HepG2 (cell line): Measurements from ENCODE around the gene SMIM44. TPM values are rescaled to one million over a fixed set of nuclear protein-coding genes. Genes with fewer than 3 reads are reported as not detected.

ENCODE experiments used
- GATAD2A ChIP-seq: IDR thresholded peaks from 2 replicates; pipeline ENCODE4 v1.6.1; 2016
- GLMP ChIP-seq: sonication (generic); formaldehyde crosslinking; IDR thresholded peaks from 2 replicates; pipeline ENCODE4 v1.9.0; 2021; ENCODE audit warnings: missing genetic modification reagents, mild to moderate bottlenecking, borderline replicate concordance
- HMG20B ChIP-seq: conservative IDR thresholded peaks from 2 replicates; pipeline ENCODE4 v1.6.1; 2016; ENCODE audit warnings: missing genetic modification reagents, missing compliant biosample characterization
- HMGXB3 ChIP-seq: sonication (generic); formaldehyde crosslinking; IDR thresholded peaks from 2 replicates; pipeline ENCODE4 v1.4.0; 2020; ENCODE audit warnings: missing genetic modification reagents, borderline replicate concordance
- KDM2A ChIP-seq: sonication (generic); formaldehyde crosslinking; IDR thresholded peaks from 2 replicates; pipeline ENCODE4 v1.4.0; 2020; ENCODE audit warnings: low read depth, missing genetic modification reagents, borderline replicate concordance
- KDM4B ChIP-seq: sonication (generic); formaldehyde crosslinking; IDR thresholded peaks from 2 replicates; pipeline ENCODE4 v1.4.0; 2020; ENCODE audit warnings: missing genetic modification reagents
- KDM5B ChIP-seq: sonication (generic); formaldehyde crosslinking; IDR thresholded peaks from 2 replicates; pipeline ENCODE4 v1.4.0; 2020; ENCODE audit warnings: missing genetic modification reagents, mild to moderate bottlenecking, borderline replicate concordance
- MAF1 ChIP-seq: sonication (generic); formaldehyde crosslinking; IDR thresholded peaks from 2 replicates; pipeline ENCODE4 v1.5.0; 2020; ENCODE audit warnings: missing genetic modification reagents, borderline replicate concordance
- PAWR ChIP-seq: sonication (generic); formaldehyde crosslinking; IDR thresholded peaks from 2 replicates; pipeline ENCODE4 v1.4.0; 2020; ENCODE audit warnings: missing genetic modification reagents, mild to moderate bottlenecking, borderline replicate concordance
- PHF20 ChIP-seq: sonication (generic); formaldehyde crosslinking; IDR thresholded peaks from 2 replicates; pipeline ENCODE4 v1.5.0; 2020; ENCODE audit warnings: mild to moderate bottlenecking, missing genetic modification reagents
- RBM22 ChIP-seq: fragments of 200-400 bp; formaldehyde crosslinking; optimal IDR thresholded peaks from 2 replicates; pipeline ENCODE3; 2017; ENCODE audit warnings: mild to moderate bottlenecking, low read length, moderate library complexity
- STAG1 ChIP-seq: sonication (generic); formaldehyde crosslinking; IDR thresholded peaks from 2 replicates; pipeline ENCODE4 v1.4.0; 2020; ENCODE audit warnings: missing genetic modification reagents
- THAP11 ChIP-seq: IDR thresholded peaks from 2 replicates; pipeline ENCODE4 v1.6.1; 2016; ENCODE audit warnings: missing biosample characterization, missing genetic modification reagents
- TMF1 ChIP-seq: sonication (generic); formaldehyde crosslinking; IDR thresholded peaks from 2 replicates; pipeline ENCODE4 v1.8.1; 2022; ENCODE audit warnings: low read depth, missing genetic modification reagents
- ZKSCAN8 ChIP-seq: IDR thresholded peaks from 2 replicates; pipeline ENCODE4 v1.6.1; 2016; ENCODE audit warnings: borderline replicate concordance, missing genetic modification reagents, missing compliant biosample characterization
- ZNF274 ChIP-seq: sonication (generic); formaldehyde crosslinking; IDR thresholded peaks from 2 replicates; pipeline ENCODE4 v1.5.1; 2020; ENCODE audit warnings: mild to moderate bottlenecking, missing genetic modification reagents
- ZNF484 ChIP-seq: sonication (generic); formaldehyde crosslinking; IDR thresholded peaks from 2 replicates; pipeline ENCODE4 v1.5.1; 2020; ENCODE audit warnings: mild to moderate bottlenecking, low read depth, missing genetic modification reagents, borderline replicate concordance
- ZNF713 ChIP-seq: sonication (generic); formaldehyde crosslinking; IDR thresholded peaks from 2 replicates; pipeline ENCODE4 v1.4.0; 2020; ENCODE audit warnings: mild to moderate bottlenecking, missing genetic modification reagents
- ZNF737 ChIP-seq: sonication (generic); formaldehyde crosslinking; IDR thresholded peaks from 2 replicates; pipeline ENCODE4 v1.5.0; 2020; ENCODE audit warnings: missing genetic modification reagents, mild to moderate bottlenecking, borderline replicate concordance
- ZNF747 ChIP-seq: sonication (generic); formaldehyde crosslinking; IDR thresholded peaks from 2 replicates; pipeline ENCODE4 v1.8.1; 2023; ENCODE audit warnings: missing genetic modification reagents, mild to moderate bottlenecking, borderline replicate concordance
- ZNF770 ChIP-seq: sonication (generic); formaldehyde crosslinking; IDR thresholded peaks from 2 replicates; pipeline ENCODE4 v1.5.0; 2020; ENCODE audit warnings: mild to moderate bottlenecking, missing genetic modification reagents
- polyA plus RNA-seq, 8 experiments: library from polyadenylated mRNA; depleted of rRNA in 3 of 8; stranded (reverse) in 7 of 8; unstranded in 1 of 8; fragments of >200 nt; fragmentation: Illumina TruSeq in 4 of 8; extraction: Trizol in 4 of 8; gene quantifications; 2 replicates each; pipeline versions ENCODE4 v1.2.1 to v1.2.3, GENCODE V29; 2011 to 2016; ENCODE audit warnings: low read depth in 4 of 8, missing spikeins in 1 of 8, mixed read lengths in 1 of 8; ENCODE audit not compliant: insufficient read depth in 1 of 8
- total RNA-seq, 5 experiments: library from RNA; depleted of rRNA; stranded (reverse); fragments of >200 nt; fragmentation: Illumina TruSeq; extraction: Trizol; gene quantifications; 2 replicates each; pipeline ENCODE4 v1.2.3, GENCODE V29; 2016; ENCODE audit warnings: low read depth in 1 of 5

The SMIM44 gene
- total and polyA plus RNA-seq, 2 of the 13 experiments (the other 11 are each of a cell fraction or from before 2014, with no cell fraction given): not detected

GRCh38 chr19:3505598-3506383 is 22.6 kb upstream of the SMIM44 start, which contains the start of gene FZR1 (continued):
- TF ChIP-seq GLMP (CRISPR knock-in tag): no peak
- TF ChIP-seq MAF1: 0 out of 2 replicates have a peak, but pooled peaks have one; percentile 29
- no peak for TF ChIP-seq ZNF747 (CRISPR knock-in tag)
- peak; percentile 82 for TF ChIP-seq RBM22
- no peak for TF ChIP-seq ZNF770 (CRISPR knock-in tag)
- no peak for TF ChIP-seq STAG1 (CRISPR knock-in tag)
- TF ChIP-seq PHF20 (CRISPR knock-in tag): peak; percentile 79
- peak; percentile 83 for TF ChIP-seq GATAD2A (CRISPR knock-in tag)
- TF ChIP-seq KDM2A (CRISPR knock-in tag): peak; percentile 87
- peak; percentile 83; the same call in 1 of the 2 replicates for TF ChIP-seq HMGXB3 (CRISPR knock-in tag)
- TF ChIP-seq ZNF713: 0 out of 2 replicates have a peak, but pooled peaks have one; percentile 59
- no peak for TF ChIP-seq ZKSCAN8 (CRISPR knock-in tag)
- no peak for TF ChIP-seq TMF1 (CRISPR knock-in tag)
- TF ChIP-seq ZNF737 (CRISPR knock-in tag): no peak
- TF ChIP-seq ZNF274 (CRISPR knock-in tag): 0 out of 2 replicates have a peak, but pooled peaks have one; percentile 10
- no peak for TF ChIP-seq ZNF484
- peak; percentile 26; the same call in 1 of the 2 replicates for TF ChIP-seq KDM4B (CRISPR knock-in tag)
- TF ChIP-seq HMG20B: no peak
- TF ChIP-seq PAWR (CRISPR knock-in tag): no peak
- peak; percentile 93 for TF ChIP-seq THAP11 (CRISPR knock-in tag)
- TF ChIP-seq KDM5B (CRISPR knock-in tag): no peak; the same call in 1 of the 2 replicates
